Omental fat pad (tissue), 4 donors: Measurements from ENCODE around the gene PHF14. TPM values are rescaled to one million over a fixed set of nuclear protein-coding genes. Genes with fewer than 3 reads are reported as not detected.

Experiments used
- ATAC-seq: fragments of 150-250 bp; one replicate; pipeline ENCODE4 v1.9.1; 2016; ENCODE audit warnings: mild to moderate bottlenecking, moderate library complexity; ENCODE audit not compliant: low FRiP score
- DNase-seq: peaks from one replicate; pipeline ENCODE4 v3.0.0-alpha.2; 2019; ENCODE audit warnings: low spot score
- CTCF ChIP-seq, 3 donors: fragments of 450-650 bp; IDR thresholded peaks; one replicate each; pipeline ENCODE4 v1.5.1; 2016 to 2017; ENCODE audit warnings: antibody characterized with exemption in 3 of 3, mild to moderate bottlenecking in 3 of 3, moderate library complexity in 2 of 3
- total RNA-seq, 4 donors: library from RNA; depleted of rRNA; stranded (reverse); fragments of >200 nt; gene quantifications; one replicate each; pipeline ENCODE4 v1.1.0, GENCODE V29; 2016

The PHF14 gene
- total RNA-seq, 4 donors from 2014 or later, result 23.2 to 46.8 (median 29.2) TPM

DNA sequence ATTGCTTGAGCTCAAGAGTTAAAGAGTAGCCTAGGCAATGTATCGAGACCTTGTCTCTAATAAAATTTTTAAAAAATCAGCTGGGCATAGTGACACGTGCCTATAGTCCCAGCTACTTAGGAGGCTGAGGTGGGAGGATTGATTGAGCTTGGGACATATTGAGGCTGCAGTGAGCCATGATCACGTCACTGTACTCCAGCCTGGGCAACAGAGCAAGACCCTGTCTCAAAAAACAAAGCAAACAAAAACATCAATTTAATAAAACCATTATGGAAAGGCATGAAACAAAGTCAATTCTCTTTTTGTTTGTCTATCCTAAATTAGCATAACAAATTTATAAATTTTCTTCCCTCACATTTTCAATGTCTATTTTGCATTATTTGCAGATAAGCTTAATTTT lies 108.4 kb downstream of the PHF14 start:
- TF ChIP-seq CTCF (IDR thresholded peaks at IDR 0.05), result no peak
- DNase-seq (no peak), ATAC-seq (no peak)

- no peak for ATAC-seq
- no peak for DNase-seq
- no peak for TF ChIP-seq CTCF (IDR thresholded peaks at IDR 0.05)
Measured at GRCh38 chr7:11082552-11083213, 109.0 kb downstream of the PHF14 start.

DNA sequence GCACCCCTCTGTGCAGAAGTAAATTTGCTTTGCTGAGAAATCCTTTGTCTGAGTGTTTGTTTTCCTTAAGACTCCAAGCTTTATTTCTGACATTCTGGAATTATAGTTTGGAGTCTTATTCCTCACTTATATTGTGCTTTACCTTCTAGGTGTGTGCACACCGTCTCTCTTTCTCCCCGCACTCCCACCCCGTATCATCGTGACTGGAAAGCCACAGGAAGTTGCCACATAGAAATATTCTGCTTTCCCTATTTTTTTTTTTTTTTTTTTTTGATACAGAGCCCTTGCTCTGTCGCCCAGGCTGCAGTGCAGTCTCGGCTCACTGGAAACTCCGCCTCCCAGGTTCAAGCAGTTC lies 109.5 kb downstream of the PHF14 start:
- ATAC-seq, result no peak
- TF ChIP-seq CTCF (IDR thresholded peaks at IDR 0.05), result no peak
- no peak for DNase-seq

GRCh38 chr7:11104578-11104977 lies 130.9 kb downstream of the PHF14 start:
- DNase-seq (no peak), ATAC-seq (no peak)

GRCh38 chr7:11109659-11110058 lies 136.0 kb downstream of the PHF14 start:
- ATAC-seq (no peak), DNase-seq (no peak)
- TF ChIP-seq CTCF (IDR thresholded peaks at IDR 0.05), result no peak

More at GRCh38 chr7:11104578-11104977, 130.9 kb downstream of the PHF14 start:
- no peak for TF ChIP-seq CTCF (IDR thresholded peaks at IDR 0.05)

- ATAC-seq, result no peak
- DNase-seq, result no peak
- no peak for TF ChIP-seq CTCF (IDR thresholded peaks at IDR 0.05)
Measured at GRCh38 chr7:11120068-11120664, 146.5 kb downstream of the PHF14 start.

DNA sequence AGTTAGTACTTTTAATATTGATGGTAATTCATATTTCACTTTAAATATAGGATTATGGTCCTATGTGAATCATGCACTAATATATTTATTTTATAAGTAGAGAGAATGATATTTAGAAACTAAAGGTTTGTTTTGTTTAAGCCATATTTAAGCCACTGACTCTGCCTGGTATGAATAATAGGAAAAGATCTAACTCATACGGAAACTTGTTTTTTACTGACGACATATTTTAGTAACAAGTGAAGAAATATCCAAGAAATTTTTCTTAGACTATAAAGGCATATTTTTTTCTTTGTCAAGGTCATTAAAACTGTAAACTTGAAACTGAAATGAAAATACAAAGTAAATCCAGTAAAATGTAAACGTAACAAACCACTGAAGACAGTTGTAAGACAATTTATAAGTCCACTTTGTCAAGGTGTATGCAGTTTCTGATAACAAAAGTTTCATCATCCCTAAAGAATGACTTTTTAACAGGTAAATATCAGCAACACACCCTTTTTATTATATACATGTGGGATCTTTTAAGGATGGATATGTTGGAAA lies 147.1 kb downstream of the PHF14 start:
- no peak for TF ChIP-seq CTCF (IDR thresholded peaks at IDR 0.05)
- ATAC-seq, result no peak
- DNase-seq, result no peak
